GM23338 (cell line): ENCODE results near the gene AKAP8L. TPM values are rescaled to one million over a fixed set of nuclear protein-coding genes. Genes with fewer than 3 reads are reported as not detected.

Source experiments
- ATAC-seq: fragments of 200-7000 bp; cut with Tn5 transposase; 3 replicates; pipeline ENCODE4 v1.9.1; 2020
- DNase-seq: peaks from one replicate; pipeline ENCODE4 v3.0.0-alpha.2; 2015; ENCODE audit warnings: low spot score
- H2AFZ ChIP-seq: fragments of 200-600 bp; sonication (generic); 2 replicates; pipeline ENCODE4 v1.8.0; 2016; ENCODE audit warnings: antibody characterized with exemption, mild to moderate bottlenecking, moderate library complexity
- H3F3A ChIP-seq: fragments of 200-600 bp; sonication (generic); replicated peaks from 2 replicates; pipeline ENCODE4 v1.8.0; 2017; ENCODE audit warnings: antibody characterized with exemption, mixed run types, low read depth
- H3K27ac ChIP-seq: fragments of 200-600 bp; sonication (generic); 2 replicates; pipeline ENCODE4 v1.6.1; 2016; ENCODE audit warnings: low read depth
- H3K27me3 ChIP-seq: fragments of 200-600 bp; sonication (generic); 2 replicates; pipeline ENCODE4 v1.8.0; 2016; ENCODE audit warnings: mild to moderate bottlenecking, mixed run types, moderate library complexity; ENCODE audit not compliant: insufficient read depth
- H3K36me3 ChIP-seq: fragments of 200-600 bp; sonication (generic); 2 replicates; pipeline ENCODE4 v1.8.0; 2016; ENCODE audit warnings: mild to moderate bottlenecking; ENCODE audit not compliant: insufficient read depth
- H3K4me1 ChIP-seq: fragments of 200-600 bp; sonication (generic); 2 replicates; pipeline ENCODE4 v1.8.0; 2016; ENCODE audit warnings: mild to moderate bottlenecking, moderate library complexity; ENCODE audit not compliant: insufficient read depth
- H3K4me2 ChIP-seq: fragments of 200-600 bp; sonication (generic); 2 replicates; pipeline ENCODE4 v1.7.1; 2017; ENCODE audit warnings: mixed run types
- H3K4me3 ChIP-seq: fragments of 200-600 bp; sonication (generic); 2 replicates; pipeline ENCODE4 v1.6.1; 2016; ENCODE audit warnings: mixed run types
- H3K79me2 ChIP-seq: fragments of 200-600 bp; sonication (generic); replicated peaks from 2 replicates; pipeline ENCODE4 v1.8.0; 2017; ENCODE audit warnings: mild to moderate bottlenecking; ENCODE audit not compliant: insufficient read depth
- H3K9me2 ChIP-seq: fragments of 200-600 bp; sonication (generic); 2 replicates; pipeline ENCODE4 v1.8.0; 2017; ENCODE audit not compliant: insufficient read depth
- H4K20me1 ChIP-seq: fragments of 200-600 bp; sonication (generic); replicated peaks from 2 replicates; pipeline ENCODE4 v1.8.0; 2017; ENCODE audit warnings: mild to moderate bottlenecking; ENCODE audit not compliant: insufficient read depth
- H3K27ac Mint-ChIP-seq: 2 replicates; pipeline ENCODE4 v1.8.0; 2020; ENCODE audit warnings: inconsistent platforms, mild to moderate bottlenecking, moderate library complexity, mixed read lengths
- H3K27me3 Mint-ChIP-seq: 3 replicates; pipeline ENCODE4 v1.8.0; 2022; ENCODE audit warnings: low read depth, mild to moderate bottlenecking, moderate library complexity, mixed read lengths, inconsistent platforms; ENCODE audit not compliant: insufficient read depth, poor library complexity
- H3K36me3 Mint-ChIP-seq: 3 replicates; pipeline ENCODE4 v1.8.0; 2021; ENCODE audit warnings: low read depth, mild to moderate bottlenecking, inconsistent platforms, moderate library complexity, mixed read lengths
- H3K4me1 Mint-ChIP-seq: 3 replicates; pipeline ENCODE4 v1.8.0; 2020; ENCODE audit warnings: mild to moderate bottlenecking, inconsistent platforms, mixed read lengths
- H3K4me3 Mint-ChIP-seq: 3 replicates; pipeline ENCODE4 v1.8.0; 2021; ENCODE audit warnings: moderate library complexity, mild to moderate bottlenecking, inconsistent platforms, mixed read lengths
- H3K9me3 Mint-ChIP-seq: 3 replicates; pipeline ENCODE4 v1.8.0; 2020; ENCODE audit warnings: moderate library complexity, mild to moderate bottlenecking, inconsistent platforms, mixed read lengths
- EZH2 ChIP-seq: fragments of 200-600 bp; sonication (generic); IDR thresholded peaks from one replicate; pipeline ENCODE4 v1.8.0; 2017; ENCODE audit warnings: antibody characterized with exemption, mild to moderate bottlenecking, low read depth; ENCODE audit not compliant: unreplicated experiment
- JUNB ChIP-seq: IDR thresholded peaks from one replicate; pipeline ENCODE4 v1.6.1; 2016; ENCODE audit warnings: antibody characterized with exemption; ENCODE audit not compliant: unreplicated experiment
- NANOG ChIP-seq: IDR thresholded peaks from 2 replicates; pipeline ENCODE4 v1.6.1; 2016; ENCODE audit warnings: antibody characterized with exemption, borderline replicate concordance
- REST ChIP-seq: IDR thresholded peaks from one replicate; pipeline ENCODE4 v1.6.1; 2018; ENCODE audit warnings: antibody characterized with exemption; ENCODE audit not compliant: unreplicated experiment
- STAT1 ChIP-seq: IDR thresholded peaks from one replicate; pipeline ENCODE4 v1.6.1; 2016; ENCODE audit warnings: antibody characterized with exemption; ENCODE audit not compliant: unreplicated experiment
- polyA plus RNA-seq: library from polyadenylated mRNA; unstranded; fragments of >200 nt; fragmentation: Nextera tagmentation; extraction: Ambion mirVana; gene quantifications from 2 replicates; pipeline ENCODE4 v1.2.1, GENCODE V29; 2016
- total RNA-seq: library from RNA; depleted of rRNA; stranded (reverse); fragments of >200 nt; shearing (Covaris generic); gene quantifications from 2 replicates; pipeline ENCODE4 v1.2.3, GENCODE V29; 2014
- TF ChIP-seq, protein P1 (sequence below): fragments of 250-450 bp; sonication (Bioruptor Pico); IDR thresholded peaks from 2 replicates; pipeline ENCODE4 v1.5.0; 2020; ENCODE audit warnings: mild to moderate bottlenecking, moderate library complexity
- TF ChIP-seq, protein P2 (sequence below), 2 experiments: fragments of 200-600 bp in 1 of 2; sonication (generic) in 1 of 2; conservative IDR thresholded peaks; 2 replicates each; pipeline versions ENCODE4 v1.5.1 to v1.6.1; 2016 to 2017; ENCODE audit warnings: antibody characterized with exemption in 2 of 2, low read depth in 2 of 2, mild to moderate bottlenecking in 2 of 2, moderate library complexity in 1 of 2

The AKAP8L gene
- total and polyA plus RNA-seq, 2 experiments from 2014 or later, result 78.8 to 165 TPM

GRCh38 chr19:15439821-15440641, 21.2 kb upstream of the AKAP8L start:
- no peaks in the 10 kb centered on the region for H3K9me3 Mint-ChIP-seq
- no peaks in the 10 kb centered on the region for H3K4me1 Mint-ChIP-seq
- no peak overlapping the region for H3K4me3 Mint-ChIP-seq

More at GRCh38 chr19:15439821-15440641, 21.2 kb upstream of the AKAP8L start:
- no peak overlapping the region for H3K4me3 ChIP-seq
- no peaks in the 10 kb centered on the region for H3K4me1 ChIP-seq
- H3K4me2 ChIP-seq, result no peak overlapping the region
- H3K27ac Mint-ChIP-seq, result no peak overlapping the region
- H3K27ac ChIP-seq, result no peak overlapping the region
- H3F3A ChIP-seq, result no peaks in the 10 kb centered on the region
- H3K9me2 ChIP-seq, result no peaks in the 10 kb centered on the region
- peaks cover 3% of the 10 kb centered on the region for H3K27me3 Mint-ChIP-seq
- no peak for TF ChIP-seq NANOG
- no peak for TF ChIP-seq EZH2
- TF ChIP-seq, protein P1, sequence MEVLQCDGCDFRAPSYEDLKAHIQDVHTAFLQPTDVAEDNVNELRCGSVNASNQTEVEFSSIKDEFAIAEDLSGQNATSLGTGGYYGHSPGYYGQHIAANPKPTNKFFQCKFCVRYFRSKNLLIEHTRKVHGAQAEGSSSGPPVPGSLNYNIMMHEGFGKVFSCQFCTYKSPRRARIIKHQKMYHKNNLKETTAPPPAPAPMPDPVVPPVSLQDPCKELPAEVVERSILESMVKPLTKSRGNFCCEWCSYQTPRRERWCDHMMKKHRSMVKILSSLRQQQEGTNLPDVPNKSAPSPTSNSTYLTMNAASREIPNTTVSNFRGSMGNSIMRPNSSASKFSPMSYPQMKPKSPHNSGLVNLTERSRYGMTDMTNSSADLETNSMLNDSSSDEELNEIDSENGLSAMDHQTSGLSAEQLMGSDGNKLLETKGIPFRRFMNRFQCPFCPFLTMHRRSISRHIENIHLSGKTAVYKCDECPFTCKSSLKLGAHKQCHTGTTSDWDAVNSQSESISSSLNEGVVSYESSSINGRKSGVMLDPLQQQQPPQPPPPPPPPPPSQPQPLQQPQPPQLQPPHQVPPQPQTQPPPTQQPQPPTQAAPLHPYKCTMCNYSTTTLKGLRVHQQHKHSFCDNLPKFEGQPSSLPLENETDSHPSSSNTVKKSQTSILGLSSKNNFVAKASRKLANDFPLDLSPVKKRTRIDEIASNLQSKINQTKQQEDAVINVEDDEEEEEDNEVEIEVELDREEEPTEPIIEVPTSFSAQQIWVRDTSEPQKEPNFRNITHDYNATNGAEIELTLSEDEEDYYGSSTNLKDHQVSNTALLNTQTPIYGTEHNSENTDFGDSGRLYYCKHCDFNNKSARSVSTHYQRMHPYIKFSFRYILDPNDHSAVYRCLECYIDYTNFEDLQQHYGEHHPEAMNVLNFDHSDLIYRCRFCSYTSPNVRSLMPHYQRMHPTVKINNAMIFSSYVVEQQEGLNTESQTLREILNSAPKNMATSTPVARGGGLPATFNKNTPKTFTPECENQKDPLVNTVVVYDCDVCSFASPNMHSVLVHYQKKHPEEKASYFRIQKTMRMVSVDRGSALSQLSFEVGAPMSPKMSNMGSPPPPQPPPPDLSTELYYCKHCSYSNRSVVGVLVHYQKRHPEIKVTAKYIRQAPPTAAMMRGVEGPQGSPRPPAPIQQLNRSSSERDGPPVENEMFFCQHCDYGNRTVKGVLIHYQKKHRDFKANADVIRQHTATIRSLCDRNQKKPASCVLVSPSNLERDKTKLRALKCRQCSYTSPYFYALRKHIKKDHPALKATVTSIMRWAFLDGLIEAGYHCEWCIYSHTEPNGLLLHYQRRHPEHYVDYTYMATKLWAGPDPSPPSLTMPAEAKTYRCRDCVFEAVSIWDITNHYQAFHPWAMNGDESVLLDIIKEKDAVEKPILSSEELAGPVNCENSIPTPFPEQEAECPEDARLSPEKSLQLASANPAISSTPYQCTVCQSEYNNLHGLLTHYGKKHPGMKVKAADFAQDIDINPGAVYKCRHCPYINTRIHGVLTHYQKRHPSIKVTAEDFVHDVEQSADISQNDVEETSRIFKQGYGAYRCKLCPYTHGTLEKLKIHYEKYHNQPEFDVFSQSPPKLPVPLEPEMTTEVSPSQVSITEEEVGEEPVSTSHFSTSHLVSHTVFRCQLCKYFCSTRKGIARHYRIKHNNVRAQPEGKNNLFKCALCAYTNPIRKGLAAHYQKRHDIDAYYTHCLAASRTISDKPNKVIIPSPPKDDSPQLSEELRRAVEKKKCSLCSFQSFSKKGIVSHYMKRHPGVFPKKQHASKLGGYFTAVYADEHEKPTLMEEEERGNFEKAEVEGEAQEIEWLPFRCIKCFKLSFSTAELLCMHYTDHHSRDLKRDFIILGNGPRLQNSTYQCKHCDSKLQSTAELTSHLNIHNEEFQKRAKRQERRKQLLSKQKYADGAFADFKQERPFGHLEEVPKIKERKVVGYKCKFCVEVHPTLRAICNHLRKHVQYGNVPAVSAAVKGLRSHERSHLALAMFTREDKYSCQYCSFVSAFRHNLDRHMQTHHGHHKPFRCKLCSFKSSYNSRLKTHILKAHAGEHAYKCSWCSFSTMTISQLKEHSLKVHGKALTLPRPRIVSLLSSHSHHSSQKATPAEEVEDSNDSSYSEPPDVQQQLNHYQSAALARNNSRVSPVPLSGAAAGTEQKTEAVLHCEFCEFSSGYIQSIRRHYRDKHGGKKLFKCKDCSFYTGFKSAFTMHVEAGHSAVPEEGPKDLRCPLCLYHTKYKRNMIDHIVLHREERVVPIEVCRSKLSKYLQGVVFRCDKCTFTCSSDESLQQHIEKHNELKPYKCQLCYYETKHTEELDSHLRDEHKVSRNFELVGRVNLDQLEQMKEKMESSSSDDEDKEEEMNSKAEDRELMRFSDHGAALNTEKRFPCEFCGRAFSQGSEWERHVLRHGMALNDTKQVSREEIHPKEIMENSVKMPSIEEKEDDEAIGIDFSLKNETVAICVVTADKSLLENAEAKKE, result no peak
- no peak for TF ChIP-seq STAT1
- TF ChIP-seq REST, result no peak
- TF ChIP-seq, protein P2, sequence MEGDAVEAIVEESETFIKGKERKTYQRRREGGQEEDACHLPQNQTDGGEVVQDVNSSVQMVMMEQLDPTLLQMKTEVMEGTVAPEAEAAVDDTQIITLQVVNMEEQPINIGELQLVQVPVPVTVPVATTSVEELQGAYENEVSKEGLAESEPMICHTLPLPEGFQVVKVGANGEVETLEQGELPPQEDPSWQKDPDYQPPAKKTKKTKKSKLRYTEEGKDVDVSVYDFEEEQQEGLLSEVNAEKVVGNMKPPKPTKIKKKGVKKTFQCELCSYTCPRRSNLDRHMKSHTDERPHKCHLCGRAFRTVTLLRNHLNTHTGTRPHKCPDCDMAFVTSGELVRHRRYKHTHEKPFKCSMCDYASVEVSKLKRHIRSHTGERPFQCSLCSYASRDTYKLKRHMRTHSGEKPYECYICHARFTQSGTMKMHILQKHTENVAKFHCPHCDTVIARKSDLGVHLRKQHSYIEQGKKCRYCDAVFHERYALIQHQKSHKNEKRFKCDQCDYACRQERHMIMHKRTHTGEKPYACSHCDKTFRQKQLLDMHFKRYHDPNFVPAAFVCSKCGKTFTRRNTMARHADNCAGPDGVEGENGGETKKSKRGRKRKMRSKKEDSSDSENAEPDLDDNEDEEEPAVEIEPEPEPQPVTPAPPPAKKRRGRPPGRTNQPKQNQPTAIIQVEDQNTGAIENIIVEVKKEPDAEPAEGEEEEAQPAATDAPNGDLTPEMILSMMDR (conservative IDR thresholded peaks at IDR 0.05; ENCODE audit: low read depth in 2 of 2), result no peak
- no peak for TF ChIP-seq JUNB
- DNase-seq, result no peak
- no peaks in the 10 kb centered on the region for H3K36me3 ChIP-seq
- H3K27me3 ChIP-seq, result no peaks in the 10 kb centered on the region
- H3K79me2 ChIP-seq, result no peaks in the 10 kb centered on the region
- no peak for ATAC-seq
- H4K20me1 ChIP-seq, result no peaks in the 10 kb centered on the region
- no peak overlapping the region for H2AFZ ChIP-seq
- H3K36me3 Mint-ChIP-seq, result no peaks in the 10 kb centered on the region
